ENCODE data around the gene P4HA1. TPM values are rescaled to one million over a fixed set of nuclear protein-coding genes. Genes with fewer than 3 reads are reported as not detected.

The P4HA1 gene
- total RNA-seq (2022) = 44.3 and 46.5 TPM in 2 replicates
- percentile 80 among the genes with signal in this experiment for Bru-seq, nascent RNA
- BruChase-seq, experiment 1, labeled RNA remaining after a 2-hour chase = percentile 73 among the genes with signal in this experiment
- BruChase-seq, experiment 2, labeled RNA remaining after a 6-hour chase = percentile 79 among the genes with signal in this experiment
- long read RNA-seq, transcript P4HA1-202 (15 exons, 2,727 nt) = major isoform, 34 of 78 reads
- long read RNA-seq, transcript P4HA1-203 (15 exons, 2,727 nt) = minor isoform, 31 of 78 reads
- long read RNA-seq, partial matches to known transcripts = 6 of 78 reads
- long read RNA-seq, other reads (novel, unspliced or antisense) = 7 of 78 reads

- TF ChIP-seq, protein P1, sequence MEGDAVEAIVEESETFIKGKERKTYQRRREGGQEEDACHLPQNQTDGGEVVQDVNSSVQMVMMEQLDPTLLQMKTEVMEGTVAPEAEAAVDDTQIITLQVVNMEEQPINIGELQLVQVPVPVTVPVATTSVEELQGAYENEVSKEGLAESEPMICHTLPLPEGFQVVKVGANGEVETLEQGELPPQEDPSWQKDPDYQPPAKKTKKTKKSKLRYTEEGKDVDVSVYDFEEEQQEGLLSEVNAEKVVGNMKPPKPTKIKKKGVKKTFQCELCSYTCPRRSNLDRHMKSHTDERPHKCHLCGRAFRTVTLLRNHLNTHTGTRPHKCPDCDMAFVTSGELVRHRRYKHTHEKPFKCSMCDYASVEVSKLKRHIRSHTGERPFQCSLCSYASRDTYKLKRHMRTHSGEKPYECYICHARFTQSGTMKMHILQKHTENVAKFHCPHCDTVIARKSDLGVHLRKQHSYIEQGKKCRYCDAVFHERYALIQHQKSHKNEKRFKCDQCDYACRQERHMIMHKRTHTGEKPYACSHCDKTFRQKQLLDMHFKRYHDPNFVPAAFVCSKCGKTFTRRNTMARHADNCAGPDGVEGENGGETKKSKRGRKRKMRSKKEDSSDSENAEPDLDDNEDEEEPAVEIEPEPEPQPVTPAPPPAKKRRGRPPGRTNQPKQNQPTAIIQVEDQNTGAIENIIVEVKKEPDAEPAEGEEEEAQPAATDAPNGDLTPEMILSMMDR (IDR thresholded peaks at IDR 0.05; ENCODE audit: insufficient read depth in 1 of 2, low read depth in 1 of 2, low read length in 1 of 2, severe bottlenecking in 1 of 2, unreplicated experiment in 1 of 2) = peak; percentile 47 to 91
- BruUV-seq (replicated peaks) = no TSS peak
- Mint-ChIP-seq H3K4me1 (ENCODE audit: low read depth, unreplicated experiment) (peaks cover 14% of the 10 kb centered on the region), H3K36me3 (ENCODE audit: insufficient read depth, unreplicated experiment) (peaks cover 29% of the 10 kb centered on the region), H3K4me3 (ENCODE audit: unreplicated experiment) (peak within 1 kb of the TSS; percentile 98), H3K9me3 (ENCODE audit: unreplicated experiment) (no peaks in the 10 kb centered on the region), H3K27ac (ENCODE audit: unreplicated experiment) (peak within 1 kb of the TSS; percentile 96), H3K27me3 (ENCODE audit: insufficient read depth, unreplicated experiment) (no peaks in the 10 kb centered on the region)
- intact Hi-C loops (cut with micrococcal nuclease; ENCODE audit: unreplicated experiment) = loop anchor here (1.0 to 2.0 kb wide), 6 partner anchors 14 to 120 kb away; partner anchors contain the start of genes ECD, FAM149B1 and NUDT13
- DNase-seq = peak; percentile 99
- Histone ChIP-seq H3K4me3 (ENCODE audit: low read depth, low read length) (peak within 1 kb of the TSS; percentile 70), H3K36me3 (ENCODE audit: control insufficient read depth, insufficient read depth, low read length) (no peaks in the 10 kb centered on the region), H3K9me3 (no peaks in the 10 kb centered on the region), H3K27me3 (replicated peaks; ENCODE audit: control insufficient read depth, insufficient read depth, low read length) (no peaks in the 10 kb centered on the region), H3K4me1 (peaks cover 16% of the 10 kb centered on the region; the same call in 1 of the 2 replicates)
- POLR2A ChIA-PET = interaction anchor here (0.5 to 2.3 kb wide), 30 partner anchors 10 to 1856 kb away, joined by 3 to 43 read pairs (median 4); partner anchors contain the start of genes CFAP70, DNAJC9, ECD and FAM149B1
- CTCF ChIA-PET = interaction anchor here (0.5 to 2.7 kb wide), 29 partner anchors 10 to 1288 kb away, joined by 3 to 40 read pairs (median 4); partner anchors contain the start of genes DNAJC9, ECD, FAM149B1 and NUDT13
Observed at GRCh38 chr10:73096449-73097304, at the start of gene P4HA1. TSS of gene P4HA1 (minus strand) at chr10:73096866. CDS start at chr10:73074883, 21,983 bp downstream.

DNA sequence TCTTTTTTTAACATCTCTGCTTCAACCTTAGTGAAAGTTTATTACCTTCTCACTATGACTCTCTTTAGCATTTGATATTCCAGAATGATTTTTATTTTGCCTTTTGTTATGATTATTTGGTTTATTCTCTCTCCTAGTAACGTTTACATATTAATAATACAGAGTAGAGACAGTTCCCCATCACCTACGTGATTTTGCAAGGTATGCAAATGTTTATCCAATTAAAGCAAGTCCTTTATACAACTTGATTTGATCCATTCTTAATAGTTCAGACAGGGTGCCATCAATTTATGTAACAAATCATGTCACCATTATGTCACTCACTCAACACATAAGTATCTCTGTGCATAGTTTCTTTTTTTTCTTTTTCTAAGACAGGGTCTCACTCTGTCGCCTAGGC lies 44.9 kb upstream of the P4HA1 start:
- BruUV-seq (replicated peaks) = no TSS peak

More for the DNA sequence above, 44.9 kb upstream of the P4HA1 start:
- Histone ChIP-seq H3K36me3 (ENCODE audit: control insufficient read depth, insufficient read depth, low read length) (no peaks in the 10 kb centered on the region; the same call in 1 of the 2 replicates), H3K27me3 (replicated peaks; ENCODE audit: control insufficient read depth, insufficient read depth, low read length) (no peaks in the 10 kb centered on the region), H3K4me1 (peaks cover under 1% of the 10 kb centered on the region), H3K9me3 (no peaks in the 10 kb centered on the region), H3K4me3 (ENCODE audit: low read depth, low read length) (no peak overlapping the region)
- ChIA-PET CTCF (no interaction called here), POLR2A (interaction anchor here (0.7 kb wide), 1 partner anchor 348 kb away, joined by 5 read pairs; no protein-coding TSS in a partner anchor)
- TF ChIP-seq, protein P1 (IDR thresholded peaks at IDR 0.05; ENCODE audit: insufficient read depth in 1 of 2, low read depth in 1 of 2, low read length in 1 of 2, severe bottlenecking in 1 of 2, unreplicated experiment in 1 of 2) = no peak
- no peaks in the 10 kb centered on the region for H3K27me3 Mint-ChIP-seq (ENCODE audit: insufficient read depth, unreplicated experiment)
- H3K9me3 Mint-ChIP-seq (ENCODE audit: unreplicated experiment) = no peaks in the 10 kb centered on the region
- no peak overlapping the region for H3K27ac Mint-ChIP-seq (ENCODE audit: unreplicated experiment)
- no peak overlapping the region for H3K4me3 Mint-ChIP-seq (ENCODE audit: unreplicated experiment)
- peaks cover 90% of the 10 kb centered on the region for H3K36me3 Mint-ChIP-seq (ENCODE audit: insufficient read depth, unreplicated experiment)
- peaks cover 8% of the 10 kb centered on the region for H3K4me1 Mint-ChIP-seq (ENCODE audit: low read depth, unreplicated experiment)
- DNase-seq = no peak
- intact Hi-C loops (cut with micrococcal nuclease; ENCODE audit: unreplicated experiment) = no loop called here

Data from Caco-2 (cell line).